ENCODE measurements around the gene PPCDC. TPM values are rescaled to one million over a fixed set of nuclear protein-coding genes. Genes with fewer than 3 reads are reported as not detected.
A peak's percentile ranks its signal among the peaks of the same experiment; 100 is the strongest.

The PPCDC gene, protein sequence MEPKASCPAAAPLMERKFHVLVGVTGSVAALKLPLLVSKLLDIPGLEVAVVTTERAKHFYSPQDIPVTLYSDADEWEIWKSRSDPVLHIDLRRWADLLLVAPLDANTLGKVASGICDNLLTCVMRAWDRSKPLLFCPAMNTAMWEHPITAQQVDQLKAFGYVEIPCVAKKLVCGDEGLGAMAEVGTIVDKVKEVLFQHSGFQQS
- 10 to 100 TPM; 11.1 to 16.3 (median 11.9) TPM for polyA plus RNA-seq (ENCODE audit: insufficient read depth in 1 of 5, insufficient read length in 5 of 5, low replicate concordance in 1 of 5)
- long read RNA-seq, donor 1, partial matches to known transcripts: 0 of 3 reads
- long read RNA-seq, donor 1, other reads (novel, unspliced or antisense): 0 of 3 reads
- long read RNA-seq, donor 2, partial matches to known transcripts: 0 of 1 reads
- long read RNA-seq, donor 2, other reads (novel, unspliced or antisense): 0 of 1 reads
- long read RNA-seq, donor 3, partial matches to known transcripts: 0 of 4 reads
- long read RNA-seq, donor 3, other reads (novel, unspliced or antisense): 0 of 4 reads
- long read RNA-seq, donor 4, partial matches to known transcripts: 0 of 2 reads
- long read RNA-seq, donor 4, other reads (novel, unspliced or antisense): 0 of 2 reads
- long read RNA-seq, donor 5, partial matches to known transcripts: 0 of 6 reads
- long read RNA-seq, donor 5, other reads (novel, unspliced or antisense): 0 of 6 reads
- long read RNA-seq, donor 6, partial matches to known transcripts: 0 of 3 reads
- long read RNA-seq, donor 6, other reads (novel, unspliced or antisense): 0 of 3 reads
- long read RNA-seq, donor 7, partial matches to known transcripts: 0 of 4 reads
- long read RNA-seq, donor 7, other reads (novel, unspliced or antisense): 0 of 4 reads
- long read RNA-seq, donor 8, partial matches to known transcripts: 0 of 4 reads
- long read RNA-seq, donor 8, other reads (novel, unspliced or antisense): 0 of 4 reads

DNA sequence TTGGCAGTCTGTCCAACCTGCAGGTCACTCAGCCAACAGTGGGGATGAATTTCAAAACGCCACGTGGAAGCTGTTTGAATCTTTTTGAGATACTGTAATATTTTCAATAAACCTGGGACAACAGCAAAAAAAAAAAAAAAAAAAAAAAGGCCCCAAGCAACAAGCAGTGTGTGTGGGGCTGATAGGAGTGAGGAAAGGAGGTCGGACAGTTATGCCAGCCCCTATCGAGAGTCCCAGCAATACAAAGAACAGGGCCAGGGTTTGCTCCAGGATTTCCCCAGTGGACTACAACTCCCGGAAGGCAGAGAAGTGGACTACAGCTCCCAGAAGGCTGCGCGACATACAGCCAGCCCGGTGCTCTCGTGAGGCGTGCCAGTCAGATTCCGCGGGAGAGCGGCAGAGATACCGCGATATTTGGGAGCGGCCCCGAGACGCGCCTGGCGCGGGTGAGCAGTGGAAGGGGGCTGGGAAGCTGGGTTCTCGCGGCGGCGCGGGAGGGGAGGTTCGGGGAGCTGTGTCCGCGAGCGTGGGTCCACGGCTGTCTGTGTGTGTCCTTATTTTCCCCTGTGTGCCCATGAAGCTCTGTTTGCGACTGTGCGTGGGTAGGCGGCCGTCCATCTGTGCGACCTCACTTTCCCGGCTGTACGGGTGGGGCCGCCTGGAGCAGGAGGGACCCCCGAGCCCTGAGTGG is at the start of gene PPCDC:
TSS of gene PPCDC (plus strand) at position 410 of the 691 bp plus-strand sequence. CDS start 4,729 bp downstream, outside the sequence.
- DNase-seq: peak; percentile 95

DNA sequence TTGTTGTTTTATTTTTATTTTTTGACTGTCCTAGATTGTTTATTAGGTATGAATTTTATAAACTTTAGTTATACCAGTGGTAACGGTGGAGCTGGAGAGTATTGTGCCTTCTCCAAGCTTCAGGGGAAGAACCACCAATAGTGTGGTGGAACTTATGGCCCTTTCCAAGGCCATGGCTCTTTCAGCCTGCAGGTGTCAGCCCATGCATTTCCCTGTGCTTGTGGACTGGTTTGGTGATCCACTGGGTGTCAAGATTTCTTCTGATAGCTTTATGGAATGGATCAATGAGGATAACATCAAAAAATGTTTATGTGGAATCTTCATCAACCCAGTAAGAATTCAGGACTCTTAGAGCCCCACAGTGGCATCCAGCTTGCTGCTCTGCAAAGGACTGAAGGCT is 47.2 kb upstream of the PPCDC start:
- DNase-seq: no peak

DNA sequence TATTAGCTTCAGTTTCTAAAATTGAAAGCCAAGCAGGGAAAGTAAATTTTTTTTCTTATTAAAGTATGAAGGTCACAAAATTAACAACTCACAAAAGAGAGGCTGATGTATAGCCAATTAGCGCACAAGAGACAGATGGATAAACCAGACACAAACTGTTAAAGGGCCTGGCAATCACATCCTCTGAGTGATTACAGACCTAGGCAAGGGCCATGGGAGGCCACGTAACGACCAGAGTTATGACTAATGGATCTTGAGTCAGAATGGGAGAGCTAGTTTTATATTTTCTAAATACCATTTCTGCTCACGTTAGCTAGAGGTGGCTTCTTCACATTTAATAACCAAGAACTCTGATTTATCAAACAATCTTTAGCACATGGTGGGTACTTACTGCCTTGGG is 45.8 kb upstream of the PPCDC start:
- DNase-seq: no peak

DNA sequence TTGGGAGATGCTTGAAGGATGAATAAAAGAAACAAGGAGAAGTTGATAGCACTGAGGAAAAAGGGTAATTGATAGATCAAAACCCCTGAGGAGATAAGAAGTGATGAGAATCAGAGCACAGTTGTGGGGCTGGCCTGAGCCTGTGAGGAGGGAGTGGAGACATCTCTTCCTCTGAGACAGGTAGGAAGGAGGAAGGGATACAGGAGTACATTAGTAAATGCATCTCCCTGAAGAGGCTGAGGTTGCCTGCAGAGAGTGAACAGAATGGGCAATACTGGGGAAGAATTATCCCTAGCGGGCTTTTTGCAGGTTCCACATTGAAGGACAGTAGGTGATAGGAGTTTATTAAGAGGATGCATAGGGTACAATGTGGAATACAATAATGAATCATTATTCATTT is 45.3 kb upstream of the PPCDC start:
- DNase-seq: no peak

DNA sequence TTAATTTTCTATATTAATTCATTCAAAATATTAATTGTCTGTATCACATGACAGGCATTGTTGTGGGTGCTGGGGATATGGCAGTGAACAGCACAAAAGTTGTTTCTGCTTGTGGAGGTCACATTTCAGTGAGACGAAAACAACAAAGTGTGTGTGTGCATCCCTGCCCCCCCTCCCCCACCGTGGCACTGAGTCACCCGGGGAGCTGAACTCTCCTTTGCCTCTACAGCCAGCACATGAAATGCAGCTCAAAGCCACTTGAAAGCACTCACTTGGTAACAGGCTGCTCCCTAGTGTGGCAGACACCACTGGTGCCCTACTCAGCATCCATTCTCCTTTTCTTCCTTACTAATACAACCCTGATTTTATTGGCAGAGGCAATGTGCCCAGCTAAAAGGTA is 44.9 kb upstream of the PPCDC start:
- DNase-seq: no peak

DNA sequence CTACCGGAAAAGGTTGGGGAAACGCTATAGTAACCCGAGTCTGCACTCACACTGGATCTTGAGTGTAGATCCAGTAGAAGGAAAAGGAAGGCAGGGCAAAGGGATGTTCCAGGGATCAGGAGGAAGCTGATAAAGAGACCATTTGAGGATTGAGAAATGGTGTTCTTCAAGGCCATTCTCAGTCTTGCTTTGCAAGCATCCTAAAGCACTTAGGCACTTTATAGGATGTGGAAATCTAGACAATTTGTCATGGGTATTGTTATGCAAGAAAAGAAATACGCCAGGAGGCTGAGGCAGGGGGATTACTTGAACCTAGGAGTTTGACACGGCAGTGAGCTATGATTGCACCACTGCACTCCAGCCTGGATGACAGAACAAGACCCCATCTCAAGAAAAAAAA is 41.2 kb upstream of the PPCDC start:
- no peak for DNase-seq

DNA sequence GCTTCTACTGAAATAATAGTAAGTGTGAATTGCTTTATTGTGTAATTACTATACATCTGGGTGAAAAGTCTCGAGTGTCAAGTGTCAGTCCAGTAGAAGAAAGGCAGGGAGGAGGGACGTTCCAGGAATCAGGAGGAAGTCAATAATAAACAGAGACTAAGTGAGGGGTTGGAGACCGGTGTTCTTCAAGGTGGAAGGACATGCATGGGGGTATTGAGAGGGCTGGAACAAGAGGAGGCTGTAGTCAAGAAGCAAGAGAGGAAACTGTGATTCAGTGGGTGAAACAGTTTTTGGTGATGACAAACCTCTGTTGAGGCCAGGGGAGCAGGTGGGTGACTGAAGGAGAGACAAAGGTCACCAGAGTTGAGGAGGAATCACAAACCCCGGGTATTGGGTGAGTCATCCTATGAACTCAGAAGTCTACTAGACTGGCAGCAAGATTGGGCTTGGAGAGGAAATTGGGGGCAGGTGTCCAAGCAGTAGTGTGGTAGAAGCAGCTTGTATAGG is 39.6 kb upstream of the PPCDC start:
- DNase-seq: no peak

DNA sequence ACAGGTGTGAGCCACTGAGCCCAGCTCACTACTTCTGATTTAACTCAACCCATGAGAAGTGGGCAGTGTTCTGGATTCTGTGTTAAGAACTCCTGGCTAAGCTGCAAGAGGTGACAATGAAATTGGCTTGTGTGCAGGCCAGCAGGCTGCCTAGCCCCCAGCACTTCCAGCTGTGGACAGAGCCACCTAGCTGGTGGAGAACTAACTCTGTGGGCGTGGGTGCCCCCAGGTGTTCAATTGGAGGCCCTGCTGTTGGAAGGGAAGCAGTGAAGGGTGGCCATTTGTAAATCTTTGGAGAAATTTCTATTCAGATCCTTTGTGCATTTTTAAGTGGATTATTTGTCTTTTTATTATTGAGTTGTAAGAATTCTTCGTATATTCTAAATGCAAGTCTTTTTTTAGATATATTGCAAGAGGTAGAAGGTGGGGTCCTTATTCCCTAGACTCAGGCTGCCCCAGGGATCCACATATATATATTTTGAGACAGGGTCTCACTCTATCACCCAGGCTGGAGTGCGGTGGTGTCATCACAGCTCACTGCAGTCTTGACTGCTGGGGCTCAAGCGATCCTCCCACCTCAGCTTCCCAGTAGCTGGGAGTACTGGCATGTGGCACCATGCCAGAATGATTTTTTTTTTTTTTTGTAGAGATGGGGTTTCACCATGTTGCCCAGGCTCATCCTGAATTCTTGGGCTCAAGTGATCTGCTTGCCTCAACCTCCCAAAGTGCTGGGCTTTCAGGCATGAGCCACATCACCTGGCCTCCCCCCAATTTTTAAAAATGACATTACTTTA is 35.2 kb upstream of the PPCDC start:
- DNase-seq: no peak

DNA sequence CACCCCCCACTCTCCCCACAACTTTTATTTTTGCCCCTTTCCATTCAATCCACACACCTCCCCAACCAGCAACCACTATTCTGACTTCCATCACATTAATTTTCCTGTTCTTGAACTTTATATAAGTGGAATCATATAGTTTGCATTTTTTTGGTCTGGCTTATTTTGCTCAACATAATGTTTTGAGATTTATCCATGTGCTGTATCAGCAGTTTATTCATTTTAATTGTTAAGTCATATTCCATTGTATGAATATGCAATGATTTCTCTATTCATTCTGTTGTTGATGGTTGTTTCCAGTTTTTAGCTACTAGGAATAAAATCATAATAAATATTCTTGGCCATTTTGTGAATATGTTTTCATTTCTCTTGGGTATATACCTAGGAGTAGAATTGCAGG is 33.9 kb upstream of the PPCDC start:
- DNase-seq: no peak

DNA sequence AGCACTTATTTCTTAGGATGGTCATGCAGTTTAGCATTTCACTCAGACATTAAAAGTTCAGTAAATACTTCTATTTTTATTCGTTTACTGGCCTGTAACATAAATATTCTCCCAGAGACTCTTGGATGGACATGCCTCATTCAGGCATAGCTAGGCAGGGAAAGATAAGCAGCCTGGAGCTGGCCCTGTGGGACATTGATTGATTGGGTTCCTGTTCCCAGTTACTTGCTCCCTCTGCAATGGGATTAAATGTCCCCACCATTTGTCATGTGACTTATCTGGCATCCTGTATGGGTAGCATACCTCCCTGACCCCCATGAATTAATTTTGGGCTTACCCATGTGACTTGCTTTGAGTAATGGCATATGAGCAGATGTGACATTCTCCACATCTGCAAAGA is 30.8 kb upstream of the PPCDC start:
- DNase-seq: no peak

DNA sequence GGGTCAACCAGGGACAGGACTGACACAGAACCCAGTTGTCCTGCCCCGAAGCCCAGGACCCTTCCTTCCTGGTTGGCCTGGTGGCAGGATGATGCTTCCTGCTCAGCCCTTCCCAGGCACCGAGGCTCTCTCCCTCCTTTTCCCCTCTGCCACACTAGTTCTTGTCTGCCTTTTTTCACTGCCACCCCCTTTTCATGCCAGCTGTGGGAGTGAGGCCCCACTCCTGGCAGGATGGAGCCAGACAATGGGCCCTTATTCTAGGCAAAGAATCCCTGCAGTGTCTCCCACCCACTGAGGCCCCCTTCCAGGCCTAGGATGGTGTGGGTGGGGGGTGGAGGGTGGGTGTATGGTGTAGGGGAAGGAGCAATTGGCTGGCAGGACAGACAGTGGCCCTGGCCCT is 29.2 kb upstream of the PPCDC start:
- DNase-seq: no peak

DNA sequence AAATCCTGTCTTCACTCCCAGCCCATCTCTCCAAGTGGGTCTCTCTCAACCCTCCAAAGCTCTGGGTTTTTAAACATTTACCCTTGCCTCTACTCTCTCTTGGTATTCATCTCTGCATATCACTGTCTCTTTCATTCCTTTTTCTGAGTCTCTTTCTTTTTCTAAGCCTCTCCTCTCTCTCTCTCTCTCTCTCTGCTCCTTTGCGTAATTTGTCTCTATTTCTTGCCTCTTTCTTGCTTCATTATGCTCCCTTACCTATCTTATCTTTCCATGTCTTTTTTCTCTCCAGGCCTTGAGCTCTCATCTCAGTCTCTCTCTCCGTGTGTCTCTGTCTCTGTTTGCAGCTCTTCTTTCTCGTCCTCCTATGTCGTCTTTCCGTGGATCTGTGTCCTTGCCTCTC is 28.7 kb upstream of the PPCDC start:
- DNase-seq: no peak

DNA sequence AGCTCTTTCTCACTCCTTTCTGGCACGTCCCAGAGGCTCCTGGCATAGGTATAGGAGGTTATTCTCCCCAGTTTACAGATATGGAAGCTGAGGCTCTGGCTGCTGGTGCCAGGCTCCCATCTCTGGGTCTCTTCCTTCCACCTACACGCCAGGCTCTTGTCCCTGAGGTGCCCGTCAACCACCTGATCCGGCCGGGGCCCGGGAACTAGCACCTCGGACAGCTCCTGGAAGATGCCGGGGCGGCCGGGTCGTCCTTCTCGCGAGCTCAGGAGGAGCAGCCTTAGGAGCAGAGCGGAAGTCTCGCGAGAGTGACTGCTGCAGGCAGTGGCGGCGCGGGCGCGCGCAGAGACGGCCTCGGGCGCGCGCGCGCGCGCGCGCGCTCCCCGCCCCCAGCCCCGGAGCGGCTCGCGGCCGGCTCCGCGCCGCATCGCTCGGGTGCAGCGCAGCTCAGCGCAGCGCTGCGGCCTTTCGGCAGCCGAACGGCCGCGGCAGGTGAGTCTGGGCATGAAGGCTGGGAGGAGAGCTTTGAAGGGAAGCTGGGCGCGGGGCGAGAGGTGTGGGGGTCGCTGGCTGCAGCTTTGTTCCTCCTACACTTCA is 28.1 kb upstream of the PPCDC start, which contains the start of gene SCAMP5:
TSS of gene SCAMP5 (plus strand) at position 382 of the 597 bp plus-strand sequence. CDS start 16,277 bp downstream, outside the sequence.
- peak; percentile 88 to 92 for DNase-seq

DNA sequence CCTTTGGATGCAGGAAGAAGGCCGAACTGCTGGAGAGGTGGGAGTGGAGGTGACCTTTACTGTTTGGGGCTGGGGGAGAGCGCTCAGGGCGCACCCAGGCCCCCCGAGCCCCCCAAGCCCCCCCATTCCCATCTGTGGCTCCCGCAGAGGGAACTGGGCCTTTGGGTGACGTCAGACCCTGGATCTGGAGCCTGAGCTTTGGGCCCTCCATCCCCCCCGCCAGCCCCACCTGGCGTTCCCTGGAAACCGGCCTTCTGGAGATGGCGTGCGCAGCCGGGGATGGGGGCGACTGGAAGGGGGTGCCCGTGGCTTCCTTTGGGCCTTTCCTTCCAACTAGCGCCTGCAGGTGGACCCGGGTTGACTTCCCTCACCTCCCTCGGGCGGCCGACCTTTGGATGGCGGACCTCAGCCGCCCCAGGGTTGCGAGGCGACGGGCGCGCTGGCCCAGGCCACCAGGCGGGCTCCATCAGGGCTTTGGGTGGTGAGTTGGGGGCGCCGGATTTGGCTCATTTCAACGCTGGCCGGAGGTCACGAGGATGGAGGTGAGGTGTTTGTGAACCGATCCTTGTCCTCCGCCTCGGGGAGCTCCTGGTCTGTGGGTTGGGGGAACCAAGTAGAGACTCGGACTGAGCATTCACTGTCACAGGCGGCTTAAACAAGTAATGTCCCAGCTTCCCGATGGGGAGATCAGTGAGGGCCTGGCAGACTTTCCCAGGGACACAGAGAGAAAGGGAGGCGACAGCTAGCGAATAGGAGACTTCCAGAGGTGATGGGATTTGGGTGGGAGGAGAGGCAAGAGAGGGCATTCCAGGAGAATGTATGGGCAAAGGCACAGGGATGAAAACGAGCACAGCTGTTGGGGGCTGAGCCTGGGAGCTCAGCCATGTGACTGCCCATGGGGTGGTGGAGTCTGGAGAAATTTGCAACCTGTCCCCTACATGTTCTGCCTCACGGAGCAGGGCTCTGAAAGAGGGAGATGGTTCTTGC is 27.3 kb upstream of the PPCDC start:
- no peak for DNase-seq

DNA sequence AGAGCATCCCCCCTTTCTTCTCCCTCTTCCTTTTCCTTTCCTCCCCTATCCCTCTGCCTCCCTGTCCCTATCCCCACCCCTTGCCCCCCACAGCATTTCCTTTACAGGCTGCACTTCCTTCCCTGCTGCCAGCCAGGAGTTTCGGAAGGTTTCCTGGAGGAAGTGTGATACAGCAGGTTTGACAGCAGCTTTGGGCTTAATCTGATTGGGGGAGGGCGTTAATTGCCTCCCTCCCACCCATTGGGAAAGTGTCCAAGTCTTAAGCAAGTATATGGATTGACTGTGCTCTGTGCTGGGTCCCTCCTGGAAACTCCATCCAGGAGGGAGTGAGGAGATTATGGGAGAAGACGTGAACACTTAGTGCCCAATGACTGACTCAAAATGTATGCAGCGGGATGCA is 26.2 kb upstream of the PPCDC start:
- no peak for DNase-seq

DNA sequence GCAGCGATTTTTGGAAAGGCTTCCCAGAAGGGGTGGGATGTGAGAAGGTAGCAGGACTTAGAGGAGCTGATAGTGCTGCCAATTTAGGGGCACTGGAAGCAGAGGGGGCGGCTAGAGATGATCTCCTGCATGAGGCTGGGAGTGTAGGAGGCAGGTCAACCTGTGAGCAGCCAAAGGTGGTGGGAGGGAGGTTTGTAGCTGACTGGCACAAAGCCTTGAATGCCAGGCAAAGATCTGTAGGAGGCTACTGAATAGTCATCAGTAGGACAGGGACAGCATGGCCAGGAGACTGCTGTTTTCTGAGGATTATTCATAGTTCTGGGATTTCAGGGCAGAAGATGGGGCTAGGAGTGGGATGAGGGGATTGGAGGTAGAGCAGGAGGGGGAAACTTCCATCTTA is 25.8 kb upstream of the PPCDC start:
- no peak for DNase-seq

DNA sequence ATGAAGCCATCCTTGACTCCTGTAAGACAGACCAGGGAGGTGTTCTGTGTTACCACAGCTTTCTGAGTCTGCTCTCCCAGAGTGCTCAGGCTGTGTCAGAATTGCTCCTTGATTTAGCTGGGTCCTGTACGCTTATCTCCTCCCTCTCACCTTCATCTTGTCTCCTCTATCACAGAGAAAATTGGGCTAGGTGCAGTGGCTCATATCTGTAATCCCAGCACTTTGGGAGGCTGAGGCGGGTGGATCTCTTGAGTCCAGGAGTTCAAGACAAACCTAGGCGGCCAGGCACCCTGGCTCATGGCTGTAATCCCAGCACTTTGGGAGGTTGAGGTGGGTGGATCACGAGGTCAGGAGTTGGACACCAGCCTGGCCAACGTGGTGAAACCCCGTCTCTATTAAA is 22.1 kb upstream of the PPCDC start:
- no peak for DNase-seq

DNA sequence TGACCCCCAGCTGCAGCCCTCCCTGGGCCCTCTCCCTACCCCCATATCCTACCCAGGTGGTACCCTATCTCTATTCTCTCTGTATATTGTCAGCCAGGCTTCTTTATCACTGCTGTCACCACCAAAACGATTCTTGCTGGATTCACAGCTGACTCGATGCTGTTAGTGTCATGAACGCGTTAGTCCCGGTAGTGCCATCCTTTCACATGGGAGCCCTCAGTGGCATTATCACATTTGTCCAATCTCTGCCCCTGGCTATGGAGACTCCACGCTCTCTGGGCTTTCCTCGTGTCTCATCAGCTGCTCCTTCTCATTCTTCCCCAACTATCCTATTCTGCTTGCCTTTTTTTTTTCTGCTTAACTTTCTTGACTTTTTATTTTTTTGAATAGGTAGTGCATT is 21.0 kb upstream of the PPCDC start:
- DNase-seq: no peak

DNA sequence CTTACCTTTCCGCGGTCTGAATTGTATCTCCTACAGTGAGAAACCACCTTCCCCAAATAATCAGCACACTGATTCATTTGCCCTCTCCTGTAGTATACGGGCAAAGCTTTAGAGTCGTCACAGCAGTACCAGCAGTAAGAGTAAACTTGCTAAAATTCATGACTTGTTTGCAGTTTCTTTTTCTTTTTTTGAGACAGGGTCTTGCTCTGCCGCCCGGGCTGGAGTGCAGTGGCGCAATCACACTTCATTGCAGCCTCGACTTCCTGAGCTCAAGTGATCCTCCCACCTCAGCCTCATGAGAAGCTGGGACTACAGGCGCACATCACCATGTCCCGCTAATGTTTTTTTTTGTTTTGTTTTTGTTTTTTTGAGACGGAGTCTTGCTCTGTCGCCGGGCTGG is 16.2 kb upstream of the PPCDC start:
- no peak for DNase-seq

Data from right lung (tissue), 10 donors.